GM18517 (cell line): ENCODE measurements around the gene UBE2D2.
"Not testable (repeated sequence)": the region's sequence is repeated elsewhere in the genome, so short reads cannot be mapped to it uniquely, and the experiment has no call there.

ENCODE experiments used
- ATAC-seq: cut with Tn5 transposase; IDR thresholded peaks from one replicate; pipeline ENCODE4 v1.9.1; 2021; ENCODE audit warnings: mild to moderate bottlenecking, moderate library complexity; ENCODE audit not compliant: unreplicated experiment

Gene UBE2D2

GRCh38 chr5:139578325-139578724 is 17.2 kb downstream of the UBE2D2 start:
- ATAC-seq, result no peak

- not testable (repeated sequence) for ATAC-seq
These were observed 21.0 kb downstream of the UBE2D2 start for GRCh38 chr5:139582181-139582580.

GRCh38 chr5:139584137-139584536 is 23.0 kb downstream of the UBE2D2 start:
- no peak for ATAC-seq

GRCh38 chr5:139588116-139588515 is 27.0 kb downstream of the UBE2D2 start:
- not testable (repeated sequence) for ATAC-seq

GRCh38 chr5:139588962-139589361 is 27.8 kb downstream of the UBE2D2 start:
- ATAC-seq, result no peak

- no peak for ATAC-seq
These were observed 31.1 kb downstream of the UBE2D2 start for GRCh38 chr5:139592289-139592688.

GRCh38 chr5:139593076-139593475 is 31.9 kb downstream of the UBE2D2 start:
- ATAC-seq, result not testable (repeated sequence)

GRCh38 chr5:139593716-139594319 is 32.7 kb downstream of the UBE2D2 start:
- ATAC-seq, result no peak

GRCh38 chr5:139597134-139597533 is 36.0 kb downstream of the UBE2D2 start:
- ATAC-seq, result no peak

GRCh38 chr5:139598601-139598965 is 37.4 kb downstream of the UBE2D2 start:
- ATAC-seq, result not testable (repeated sequence)

GRCh38 chr5:139600336-139600949 is 39.3 kb downstream of the UBE2D2 start:
- ATAC-seq, result no peak

- ATAC-seq, result no peak
These were observed 40.3 kb downstream of the UBE2D2 start for GRCh38 chr5:139601429-139601828.

- ATAC-seq, result not testable (repeated sequence)
These were observed 40.8 kb downstream of the UBE2D2 start for GRCh38 chr5:139601948-139602347.

GRCh38 chr5:139605887-139606286 is 44.7 kb downstream of the UBE2D2 start:
- ATAC-seq, result no peak

- ATAC-seq, result no peak
These were observed 50.8 kb downstream of the UBE2D2 start for GRCh38 chr5:139611703-139612584.

- ATAC-seq, result no peak
These were observed 58.7 kb downstream of the UBE2D2 start for GRCh38 chr5:139619861-139620260.

GRCh38 chr5:139625398-139625797 is 64.3 kb downstream of the UBE2D2 start:
- ATAC-seq, result not testable (repeated sequence)

GRCh38 chr5:139630855-139631254 is 69.7 kb downstream of the UBE2D2 start:
- ATAC-seq, result no peak

- no peak for ATAC-seq
These were observed 70.5 kb downstream of the UBE2D2 start for GRCh38 chr5:139631520-139632165.

GRCh38 chr5:139633295-139634027 is 72.3 kb downstream of the UBE2D2 start:
- peak; percentile 41 for ATAC-seq

GRCh38 chr5:139634028-139634325 is 72.8 kb downstream of the UBE2D2 start:
- ATAC-seq, result no peak
